H1 (cell line): ENCODE results near the gene SNX3. TPM values are rescaled to one million over a fixed set of nuclear protein-coding genes. Genes with fewer than 3 reads are reported as not detected.

Source experiments
- PHF8 ChIP-seq: fragments of 200-600 bp; sonication (generic); conservative IDR thresholded peaks from 2 replicates; pipeline ENCODE4 v1.7.1; 2012; ENCODE audit warnings: low read depth, mild to moderate bottlenecking, inconsistent platforms, low read length, moderate library complexity
- POLR2A ChIP-seq, 2 experiments: IDR thresholded peaks; 1 replicate in 1 of 2; 2 replicates in 1 of 2; pipeline ENCODE4 v1.6.1; 2011; ENCODE audit warnings: low read depth in 2 of 2, low read length in 2 of 2, mild to moderate bottlenecking in 2 of 2; ENCODE audit errors: control extremely low read depth in 1 of 2
- POU5F1 ChIP-seq: IDR thresholded peaks from 2 replicates; pipeline ENCODE4 v1.6.1; 2011; ENCODE audit warnings: low read depth, mild to moderate bottlenecking, low read length, moderate library complexity
- RXRA ChIP-seq: IDR thresholded peaks from 2 replicates; pipeline ENCODE4 v1.6.1; 2011; ENCODE audit warnings: low read depth, mild to moderate bottlenecking, low read length, moderate library complexity; ENCODE audit not compliant: insufficient read depth
- SIRT6 ChIP-seq: IDR thresholded peaks from one replicate; pipeline ENCODE4 v1.7.1; 2012; ENCODE audit warnings: low read length, inconsistent platforms
- TCF12 ChIP-seq: IDR thresholded peaks from 2 replicates; pipeline ENCODE4 v1.6.1; 2011; ENCODE audit warnings: low read depth, mild to moderate bottlenecking, low read length
- polyA plus RNA-seq, 7 experiments: library from polyadenylated mRNA; depleted of rRNA in 3 of 7; stranded (reverse) in 5 of 7; unstranded in 2 of 7; fragments of >200 nt in 5 of 7; fragments of 200-250 nt in 2 of 7; gene quantifications; 1 replicate in 5 of 7; 2 replicates in 1 of 7; 4 replicates in 1 of 7; pipeline versions ENCODE4 v1.2.1 to v1.2.3, GENCODE V29; 2011 to 2013; ENCODE audit warnings: missing spikeins in 2 of 7, mixed read lengths in 2 of 7
- total RNA-seq: library from RNA; stranded (reverse); fragmentation: NEBNext Ultra II Directional; extraction: Animal tissue kit (Norgen Biotek cat#: 25700); gene quantifications from 2 replicates; pipeline ENCODE4 v1.2.1, GENCODE V29; 2021

The SNX3 gene
- total and polyA plus RNA-seq, 2 of the 8 experiments (the other 6 are each of a cell fraction or from before 2014, with no cell fraction given), result 72.5 to 150 TPM

- TF ChIP-seq PHF8 (no peak), TCF12 (no peak), RXRA (no peak), SIRT6 (no peak), POU5F1 (no peak), POLR2A (IDR thresholded peaks at IDR 0.05; ENCODE audit: control extremely low read depth in 1 of 2, low read depth in 2 of 2, low read length in 2 of 2) (no peak)
Observed at GRCh38 chr6:108195209-108195608, 65.6 kb downstream of the SNX3 start (continued).
